ENCODE data around the gene LRCH3. TPM values are rescaled to one million over a fixed set of nuclear protein-coding genes. Genes with fewer than 3 reads are reported as not detected.

LRCH3 gene
- total RNA-seq, 1 experiment from 2014 or later = 39.4 TPM

- Mint-ChIP-seq H3K27me3 (ENCODE audit: unreplicated experiment) (no peaks in the 10 kb centered on the region), H3K9me3 (ENCODE audit: low read depth, unreplicated experiment) (no peaks in the 10 kb centered on the region), H3K27ac (ENCODE audit: unreplicated experiment) (peak overlapping the region; percentile 70), H3K4me1 (ENCODE audit: low read depth, unreplicated experiment) (peaks cover 13% of the 10 kb centered on the region), H3K4me3 (ENCODE audit: low read depth, unreplicated experiment) (peak overlapping the region; percentile 87), H3K36me3 (ENCODE audit: insufficient read depth, unreplicated experiment) (peaks cover 30% of the 10 kb centered on the region)
- BruUV-seq (replicated peaks) = TSS peak; percentile 21
- DNase-seq = peak; percentile 27
- TF ChIP-seq, protein P1, sequence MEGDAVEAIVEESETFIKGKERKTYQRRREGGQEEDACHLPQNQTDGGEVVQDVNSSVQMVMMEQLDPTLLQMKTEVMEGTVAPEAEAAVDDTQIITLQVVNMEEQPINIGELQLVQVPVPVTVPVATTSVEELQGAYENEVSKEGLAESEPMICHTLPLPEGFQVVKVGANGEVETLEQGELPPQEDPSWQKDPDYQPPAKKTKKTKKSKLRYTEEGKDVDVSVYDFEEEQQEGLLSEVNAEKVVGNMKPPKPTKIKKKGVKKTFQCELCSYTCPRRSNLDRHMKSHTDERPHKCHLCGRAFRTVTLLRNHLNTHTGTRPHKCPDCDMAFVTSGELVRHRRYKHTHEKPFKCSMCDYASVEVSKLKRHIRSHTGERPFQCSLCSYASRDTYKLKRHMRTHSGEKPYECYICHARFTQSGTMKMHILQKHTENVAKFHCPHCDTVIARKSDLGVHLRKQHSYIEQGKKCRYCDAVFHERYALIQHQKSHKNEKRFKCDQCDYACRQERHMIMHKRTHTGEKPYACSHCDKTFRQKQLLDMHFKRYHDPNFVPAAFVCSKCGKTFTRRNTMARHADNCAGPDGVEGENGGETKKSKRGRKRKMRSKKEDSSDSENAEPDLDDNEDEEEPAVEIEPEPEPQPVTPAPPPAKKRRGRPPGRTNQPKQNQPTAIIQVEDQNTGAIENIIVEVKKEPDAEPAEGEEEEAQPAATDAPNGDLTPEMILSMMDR (IDR thresholded peaks at IDR 0.05; ENCODE audit: unreplicated experiment) = no peak
- CTCF ChIA-PET = interaction anchor here (0.9 kb wide), 1 partner anchor 13 kb away, joined by 3 read pairs; no protein-coding TSS in a partner anchor
- intact Hi-C loops (cut with micrococcal nuclease; ENCODE audit: unreplicated experiment) = no loop called here
Observed at GRCh38 chr3:197750858-197751737, 40.0 kb upstream of the LRCH3 start.

DNA sequence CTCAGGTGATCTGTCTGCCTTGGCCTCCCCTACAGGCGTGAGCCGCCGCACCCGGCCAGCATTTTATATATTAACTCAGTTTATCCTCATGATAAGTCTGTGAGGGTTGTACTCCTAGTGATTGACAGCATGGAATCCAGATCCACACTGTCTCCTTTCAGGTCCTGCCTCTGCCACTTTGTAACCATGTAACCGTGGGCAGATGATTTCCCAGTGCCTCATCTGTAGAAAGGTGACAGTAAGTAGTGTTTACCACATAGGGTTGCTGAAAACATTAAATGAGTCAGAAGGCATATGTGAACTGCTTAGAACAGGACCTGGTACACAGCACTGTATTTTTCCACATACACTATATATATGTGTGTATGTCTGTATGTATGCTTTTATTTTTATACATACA is 38.9 kb upstream of the LRCH3 start:
- CTCF ChIA-PET = no interaction called here
- Mint-ChIP-seq H3K27me3 (ENCODE audit: unreplicated experiment) (no peaks in the 10 kb centered on the region), H3K4me1 (ENCODE audit: low read depth, unreplicated experiment) (peaks cover 13% of the 10 kb centered on the region), H3K27ac (ENCODE audit: unreplicated experiment) (no peak overlapping the region), H3K36me3 (ENCODE audit: insufficient read depth, unreplicated experiment) (peaks cover 30% of the 10 kb centered on the region), H3K4me3 (ENCODE audit: low read depth, unreplicated experiment) (peak overlapping the region; percentile 87), H3K9me3 (ENCODE audit: low read depth, unreplicated experiment) (no peaks in the 10 kb centered on the region)
- BruUV-seq (replicated peaks) = no TSS peak
- intact Hi-C loops (cut with micrococcal nuclease; ENCODE audit: unreplicated experiment) = no loop called here
- no peak for DNase-seq
- TF ChIP-seq, protein P1 (IDR thresholded peaks at IDR 0.05; ENCODE audit: unreplicated experiment) = no peak

GRCh38 chr3:197753263-197753662 is 37.8 kb upstream of the LRCH3 start:
- peaks cover 13% of the 10 kb centered on the region for H3K4me1 Mint-ChIP-seq (ENCODE audit: low read depth, unreplicated experiment)
- no peak overlapping the region for H3K27ac Mint-ChIP-seq (ENCODE audit: unreplicated experiment)
- H3K9me3 Mint-ChIP-seq (ENCODE audit: low read depth, unreplicated experiment) = no peaks in the 10 kb centered on the region
- H3K36me3 Mint-ChIP-seq (ENCODE audit: insufficient read depth, unreplicated experiment) = peaks cover 30% of the 10 kb centered on the region
- TSS peak; percentile 9 for BruUV-seq (replicated peaks)
- DNase-seq = no peak
- CTCF ChIA-PET = interaction anchor here (0.5 kb wide), 1 partner anchor 56 kb away, joined by 5 read pairs; no protein-coding TSS in a partner anchor
- no peak overlapping the region for H3K4me3 Mint-ChIP-seq (ENCODE audit: low read depth, unreplicated experiment)
- intact Hi-C loops (cut with micrococcal nuclease; ENCODE audit: unreplicated experiment) = no loop called here
- no peaks in the 10 kb centered on the region for H3K27me3 Mint-ChIP-seq (ENCODE audit: unreplicated experiment)
- TF ChIP-seq, protein P1 (IDR thresholded peaks at IDR 0.05; ENCODE audit: unreplicated experiment) = no peak

- CTCF ChIA-PET = no interaction called here
- intact Hi-C loops (cut with micrococcal nuclease; ENCODE audit: unreplicated experiment) = no loop called here
- TF ChIP-seq, protein P1 (IDR thresholded peaks at IDR 0.05; ENCODE audit: unreplicated experiment) = no peak
Observed at GRCh38 chr3:197756704-197757103, 34.4 kb upstream of the LRCH3 start.

More at GRCh38 chr3:197756704-197757103, 34.4 kb upstream of the LRCH3 start:
- H3K4me1 Mint-ChIP-seq (ENCODE audit: low read depth, unreplicated experiment) = no peaks in the 10 kb centered on the region
- H3K9me3 Mint-ChIP-seq (ENCODE audit: low read depth, unreplicated experiment) = no peaks in the 10 kb centered on the region
- no peak for DNase-seq
- H3K27ac Mint-ChIP-seq (ENCODE audit: unreplicated experiment) = no peak overlapping the region
- H3K27me3 Mint-ChIP-seq (ENCODE audit: unreplicated experiment) = no peaks in the 10 kb centered on the region
- H3K4me3 Mint-ChIP-seq (ENCODE audit: low read depth, unreplicated experiment) = no peak overlapping the region
- no TSS peak for BruUV-seq (replicated peaks)
- H3K36me3 Mint-ChIP-seq (ENCODE audit: insufficient read depth, unreplicated experiment) = peaks cover 3% of the 10 kb centered on the region

Data from Calu3 (cell line).